GM18951 (cell line): ENCODE results near the gene RNF8.
"Not testable (repeated sequence)": the region's sequence is repeated elsewhere in the genome, so short reads cannot be mapped to it uniquely, and the experiment has no call there.

ENCODE experiments used
- POLR2A ChIP-seq: IDR thresholded peaks from 4 replicates; pipeline ENCODE4 v1.6.1; 2011; ENCODE audit warnings: mild to moderate bottlenecking; ENCODE audit not compliant: insufficient read length, insufficient read depth; ENCODE audit errors: extremely low read depth
- in situ Hi-C: fragments of 300-500 bp; cut with MboI; formaldehyde crosslinking; loops from one replicate; pipeline ENCODE4 v1.12.0; 2022; ENCODE audit warnings: low sequenced_read_pairs, mixed read lengths, inconsistent platforms; ENCODE audit not compliant: unreplicated experiment

RNF8 gene

DNA sequence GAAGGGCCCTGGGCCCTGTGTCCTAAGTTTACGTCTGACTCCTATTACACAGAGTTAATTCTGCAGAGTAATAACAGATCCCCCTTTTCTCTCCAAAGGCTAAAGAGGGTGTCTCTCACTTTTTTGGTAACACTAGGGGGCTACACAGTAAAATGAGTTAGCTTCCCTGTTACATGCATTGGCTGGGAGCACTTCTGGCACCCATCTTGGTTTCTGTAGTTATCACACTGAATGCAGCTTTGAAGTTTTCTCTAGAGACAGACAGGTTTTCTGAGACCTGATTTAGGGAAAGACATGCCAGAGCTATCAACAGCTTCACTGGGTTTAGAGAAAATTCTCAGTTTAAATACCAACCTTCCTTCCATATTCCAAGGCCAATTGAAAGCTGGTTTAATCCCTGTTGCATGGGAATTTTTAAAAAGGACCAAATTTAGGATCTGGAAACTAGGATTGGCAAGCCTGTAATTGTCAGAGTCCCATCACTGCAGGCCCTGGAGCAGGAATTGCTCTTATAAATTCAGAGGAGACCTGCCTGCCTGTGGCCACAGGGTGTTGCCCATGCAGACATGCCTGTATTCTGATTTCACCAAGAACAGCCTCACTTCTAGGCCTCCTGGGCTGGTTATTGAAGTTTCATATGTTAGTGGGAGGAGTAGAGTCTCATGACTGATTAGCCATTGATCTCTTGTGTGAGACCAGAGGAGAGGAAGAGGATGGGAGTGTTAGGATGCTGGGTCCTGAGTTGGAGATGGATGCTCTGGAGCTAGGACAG, 29.4 kb downstream of the RNF8 start:
- in situ Hi-C loops: no loop called here
- TF ChIP-seq POLR2A: no peak

DNA sequence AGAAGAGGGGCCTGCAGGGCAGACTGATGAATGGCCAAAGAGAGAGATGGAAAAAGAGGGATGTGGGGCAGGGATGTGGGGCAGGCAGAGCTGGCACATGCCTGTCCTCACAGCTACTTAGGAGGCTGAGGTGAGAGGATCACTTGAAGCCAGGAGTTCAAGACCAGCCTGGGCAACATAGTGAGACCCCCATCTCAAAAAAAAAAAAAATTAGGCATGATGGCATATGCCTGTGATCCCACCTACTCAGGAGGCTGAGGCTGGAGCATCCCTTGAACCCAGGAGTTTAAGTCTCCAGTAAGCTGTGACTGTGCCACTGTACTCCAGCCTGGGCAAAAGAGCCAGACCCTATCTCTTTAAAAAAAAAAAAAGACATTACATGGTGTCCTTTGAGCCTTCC, 34.8 kb downstream of the RNF8 start:
- TF ChIP-seq POLR2A: no peak
- in situ Hi-C loops: no loop called here

GRCh38 chr6:37389857-37390256, 36.1 kb downstream of the RNF8 start:
- in situ Hi-C loops: no loop called here
- TF ChIP-seq POLR2A: no peak

DNA sequence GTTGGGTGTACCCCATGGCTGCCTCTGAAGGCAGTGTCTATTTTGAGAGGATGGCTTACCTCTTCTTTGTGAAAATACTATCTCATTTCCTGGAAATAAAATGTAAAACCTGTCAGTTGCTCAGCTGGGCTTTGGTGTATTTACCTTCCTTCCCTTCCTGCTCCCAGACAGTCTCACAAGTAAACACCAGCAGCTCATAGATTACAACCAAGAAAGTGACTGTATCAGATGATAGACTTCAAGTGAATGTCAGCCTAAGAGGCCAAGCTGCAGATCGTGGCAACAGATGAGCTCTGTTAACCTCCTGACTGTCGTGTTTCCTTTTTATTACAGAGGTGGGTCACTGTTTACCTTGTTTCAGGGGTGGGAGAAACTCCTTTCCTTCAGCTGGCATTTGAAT, 37.3 kb downstream of the RNF8 start:
- in situ Hi-C loops: no loop called here

GRCh38 chr6:37392821-37393220, 39.0 kb downstream of the RNF8 start:
- TF ChIP-seq POLR2A: no peak
- in situ Hi-C loops: no loop called here

More for the DNA sequence above, 37.3 kb downstream of the RNF8 start:
- TF ChIP-seq POLR2A: no peak

GRCh38 chr6:37393381-37393929, 39.7 kb downstream of the RNF8 start:
- in situ Hi-C loops: no loop called here
- no peak for TF ChIP-seq POLR2A

DNA sequence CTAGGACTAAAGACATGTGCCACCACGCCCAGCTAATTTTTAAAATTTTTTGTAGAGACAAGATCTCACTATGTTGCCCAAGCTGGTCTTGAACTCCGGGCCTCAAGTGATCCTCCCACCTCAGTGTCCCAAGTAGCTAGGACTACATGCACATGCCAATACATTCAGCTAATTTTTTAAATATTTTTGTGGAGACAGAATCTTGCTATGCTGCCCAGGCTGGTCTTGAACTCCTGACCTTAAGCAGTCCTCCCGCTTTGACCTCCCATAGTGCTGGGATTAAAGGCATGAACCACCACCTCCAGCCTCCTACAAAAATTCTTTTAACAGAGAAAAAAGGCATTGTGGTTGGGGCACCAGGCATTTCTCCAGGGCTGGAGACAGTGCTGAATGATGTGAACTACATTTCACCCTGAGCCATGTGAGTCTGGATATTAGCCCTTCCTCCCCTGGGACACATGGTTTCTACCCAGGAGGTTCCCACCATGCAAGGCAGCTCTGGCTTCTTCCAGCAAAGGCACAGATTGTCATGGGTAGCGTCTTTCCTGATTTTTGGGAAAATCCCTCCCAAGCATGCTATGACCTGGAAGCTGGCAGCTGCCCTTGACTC, 42.9 kb downstream of the RNF8 start:
- TF ChIP-seq POLR2A: no peak

GRCh38 chr6:37399131-37399530, 45.3 kb downstream of the RNF8 start:
- no peak for TF ChIP-seq POLR2A
- in situ Hi-C loops: no loop called here

More for the DNA sequence above, 42.9 kb downstream of the RNF8 start:
- in situ Hi-C loops: no loop called here

- in situ Hi-C loops: no loop called here
- TF ChIP-seq POLR2A: no peak
Measured at GRCh38 chr6:37399795-37400490, 46.2 kb downstream of the RNF8 start.

GRCh38 chr6:37401658-37402057, 47.9 kb downstream of the RNF8 start:
- in situ Hi-C loops: not testable (repeated sequence)

DNA sequence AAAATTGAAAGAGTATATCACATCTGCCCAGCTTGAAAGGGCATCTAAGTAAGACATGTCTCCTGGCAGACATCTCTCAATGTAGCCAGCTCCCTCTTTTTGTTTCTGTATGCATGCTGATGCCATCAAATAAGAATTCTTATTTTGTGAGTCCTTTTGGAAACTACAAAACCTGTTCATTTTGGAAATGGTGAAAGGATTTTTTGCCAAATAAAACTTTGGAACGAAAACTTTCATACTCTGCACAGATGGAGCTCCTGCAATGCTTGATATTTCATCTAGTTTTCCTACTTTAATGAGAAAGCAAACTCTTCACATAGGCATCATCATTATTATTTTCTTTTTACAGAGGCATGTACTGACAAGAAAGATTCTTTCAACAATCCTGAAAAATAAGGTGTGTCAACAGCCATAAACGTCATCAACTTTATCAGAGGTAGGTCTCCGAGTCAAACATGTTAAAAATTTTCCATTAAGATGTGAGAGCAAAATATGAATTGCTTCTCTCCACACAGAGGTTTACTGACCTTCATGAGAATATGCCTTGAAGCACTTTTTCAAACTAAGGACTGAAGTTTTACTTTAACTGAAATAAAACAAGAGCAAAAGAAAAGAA, 53.1 kb downstream of the RNF8 start:
- no peak for TF ChIP-seq POLR2A
- in situ Hi-C loops: no loop called here

- in situ Hi-C loops: no loop called here
- TF ChIP-seq POLR2A: no peak
Measured at GRCh38 chr6:37407948-37408347, 54.2 kb downstream of the RNF8 start.

DNA sequence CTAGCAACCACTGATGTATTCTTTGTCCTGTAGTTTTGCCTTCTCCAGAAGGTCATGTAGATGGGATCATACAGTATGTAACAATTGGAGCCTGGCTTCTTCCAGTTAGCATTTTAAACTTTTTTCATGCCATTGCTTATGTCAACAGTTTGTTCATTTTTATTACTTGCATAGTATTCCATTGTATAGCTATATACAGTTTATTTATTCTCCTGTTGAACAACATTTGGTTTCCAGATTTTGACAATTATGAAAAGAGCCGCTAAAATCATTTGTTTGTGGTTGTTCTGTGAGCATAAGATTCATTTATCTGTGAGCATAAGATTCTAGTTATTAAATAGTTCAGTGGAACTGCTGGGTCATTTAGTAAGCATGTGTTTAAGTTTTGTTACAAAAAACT, 55.7 kb downstream of the RNF8 start:
- TF ChIP-seq POLR2A: no peak
- in situ Hi-C loops: no loop called here
